ENCODE measurements around the gene PKM.
"Not testable (repeated sequence)": the region's sequence is repeated elsewhere in the genome, so short reads cannot be mapped to it uniquely, and the experiment has no call there.

The PKM gene

GRCh38 chr15:72231066-72231832 is at the start of gene PKM:
Gene PKM (minus strand): TSS chr15:72231190. CDS start chr15:72219097, 12,093 bp downstream.
- Mint-ChIP-seq H3K36me3 (ENCODE audit: low read depth) (peaks cover 45% of the 10 kb centered on the region), H3K27me3 (no peaks in the 10 kb centered on the region), H3K4me1 (ENCODE audit: low read depth) (peaks cover 42% of the 10 kb centered on the region), H3K9me3 (no peaks in the 10 kb centered on the region), H3K4me3 (peak within 1 kb of the TSS; percentile 94), H3K27ac (peak within 1 kb of the TSS; percentile 99)
- DNase-seq = peak; percentile 98

GRCh38 chr15:72280751-72281150 is 49.8 kb upstream of the PKM start:
- no peak for DNase-seq
- Mint-ChIP-seq H3K4me3 (no peak overlapping the region), H3K27ac (no peak overlapping the region), H3K4me1 (ENCODE audit: low read depth) (no peaks in the 10 kb centered on the region), H3K27me3 (no peaks in the 10 kb centered on the region), H3K36me3 (ENCODE audit: low read depth) (no peaks in the 10 kb centered on the region), H3K9me3 (no peaks in the 10 kb centered on the region)

- Mint-ChIP-seq H3K4me3 (no peak overlapping the region), H3K27ac (no peak overlapping the region), H3K27me3 (no peaks in the 10 kb centered on the region), H3K4me1 (ENCODE audit: low read depth) (peaks cover 5% of the 10 kb centered on the region), H3K36me3 (ENCODE audit: low read depth) (no peaks in the 10 kb centered on the region), H3K9me3 (no peaks in the 10 kb centered on the region)
- no peak for DNase-seq
Measured at GRCh38 chr15:72278737-72279136, 47.7 kb upstream of the PKM start.

- peaks cover 20% of the 10 kb centered on the region for H3K4me1 Mint-ChIP-seq (ENCODE audit: low read depth)
- H3K36me3 Mint-ChIP-seq (ENCODE audit: low read depth) = peaks cover 5% of the 10 kb centered on the region
- no peak overlapping the region for H3K27ac Mint-ChIP-seq
- DNase-seq = no peak
- H3K27me3 Mint-ChIP-seq = no peaks in the 10 kb centered on the region
- no peak overlapping the region for H3K4me3 Mint-ChIP-seq
- no peaks in the 10 kb centered on the region for H3K9me3 Mint-ChIP-seq
Measured at GRCh38 chr15:72276326-72276700, 45.3 kb upstream of the PKM start.

GRCh38 chr15:72275635-72276325 is 44.8 kb upstream of the PKM start:
- not testable (repeated sequence) for H3K27me3 Mint-ChIP-seq; H3K36me3 Mint-ChIP-seq (ENCODE audit: low read depth); H3K9me3 Mint-ChIP-seq; H3K27ac Mint-ChIP-seq; DNase-seq; H3K4me3 Mint-ChIP-seq
- peaks cover 25% of the 10 kb centered on the region for H3K4me1 Mint-ChIP-seq (ENCODE audit: low read depth)

GRCh38 chr15:72272997-72273352 is 42.0 kb upstream of the PKM start:
- Mint-ChIP-seq H3K4me1 (ENCODE audit: low read depth) (peaks cover 37% of the 10 kb centered on the region), H3K27me3 (no peaks in the 10 kb centered on the region), H3K27ac (peak overlapping the region; percentile 93), H3K9me3 (no peaks in the 10 kb centered on the region), H3K36me3 (ENCODE audit: low read depth) (peaks cover 32% of the 10 kb centered on the region), H3K4me3 (peak overlapping the region; percentile 84)
- no peak for DNase-seq

- peaks cover 38% of the 10 kb centered on the region for H3K4me1 Mint-ChIP-seq (ENCODE audit: low read depth)
- H3K27me3 Mint-ChIP-seq = no peaks in the 10 kb centered on the region
- H3K36me3 Mint-ChIP-seq (ENCODE audit: low read depth) = peaks cover 38% of the 10 kb centered on the region
- H3K27ac Mint-ChIP-seq = peak within 1 kb of the TSS; percentile 93
- no peaks in the 10 kb centered on the region for H3K9me3 Mint-ChIP-seq
- peak within 1 kb of the TSS; percentile 92 for H3K4me3 Mint-ChIP-seq
- peak; percentile 98 for DNase-seq
Measured at GRCh38 chr15:72272213-72272996, 41.4 kb upstream of the PKM start, which contains the start of gene PARP6. Gene PARP6 (minus strand): TSS chr15:72272554. CDS start chr15:72267477, 5,077 bp downstream.

- peaks cover 43% of the 10 kb centered on the region for H3K36me3 Mint-ChIP-seq (ENCODE audit: low read depth)
- H3K4me3 Mint-ChIP-seq = peak overlapping the region; percentile 92
- no peaks in the 10 kb centered on the region for H3K9me3 Mint-ChIP-seq
- H3K4me1 Mint-ChIP-seq (ENCODE audit: low read depth) = peaks cover 43% of the 10 kb centered on the region
- H3K27ac Mint-ChIP-seq = peak overlapping the region; percentile 93
- no peaks in the 10 kb centered on the region for H3K27me3 Mint-ChIP-seq
- no peak for DNase-seq
Measured at GRCh38 chr15:72271895-72272212, 40.9 kb upstream of the PKM start.

GRCh38 chr15:72271221-72271620 is 40.2 kb upstream of the PKM start:
- peak overlapping the region; percentile 92 for H3K4me3 Mint-ChIP-seq
- no peaks in the 10 kb centered on the region for H3K27me3 Mint-ChIP-seq
- DNase-seq = no peak
- no peaks in the 10 kb centered on the region for H3K9me3 Mint-ChIP-seq
- H3K36me3 Mint-ChIP-seq (ENCODE audit: low read depth) = peaks cover 49% of the 10 kb centered on the region
- H3K4me1 Mint-ChIP-seq (ENCODE audit: low read depth) = peaks cover 43% of the 10 kb centered on the region
- H3K27ac Mint-ChIP-seq = peak overlapping the region; percentile 93

- DNase-seq = no peak
- H3K9me3 Mint-ChIP-seq = no peaks in the 10 kb centered on the region
- peaks cover 64% of the 10 kb centered on the region for H3K36me3 Mint-ChIP-seq (ENCODE audit: low read depth)
- peak overlapping the region; percentile 15 for H3K27ac Mint-ChIP-seq
- no peaks in the 10 kb centered on the region for H3K27me3 Mint-ChIP-seq
- H3K4me3 Mint-ChIP-seq = no peak overlapping the region
- H3K4me1 Mint-ChIP-seq (ENCODE audit: low read depth) = peaks cover 56% of the 10 kb centered on the region
Measured at GRCh38 chr15:72269739-72270138, 38.7 kb upstream of the PKM start.

GRCh38 chr15:72265031-72265430 is 34.0 kb upstream of the PKM start:
- DNase-seq = no peak
- peaks cover 54% of the 10 kb centered on the region for H3K4me1 Mint-ChIP-seq (ENCODE audit: low read depth)
- peak overlapping the region; percentile 88 for H3K27ac Mint-ChIP-seq
- no peak overlapping the region for H3K4me3 Mint-ChIP-seq
- H3K27me3 Mint-ChIP-seq = no peaks in the 10 kb centered on the region
- H3K9me3 Mint-ChIP-seq = no peaks in the 10 kb centered on the region
- H3K36me3 Mint-ChIP-seq (ENCODE audit: low read depth) = peaks cover 95% of the 10 kb centered on the region

GRCh38 chr15:72252663-72253299 is 21.8 kb upstream of the PKM start:
- no peak overlapping the region for H3K27ac Mint-ChIP-seq
- no peak for DNase-seq
- no peaks in the 10 kb centered on the region for H3K27me3 Mint-ChIP-seq
- H3K4me3 Mint-ChIP-seq = no peak overlapping the region
- H3K9me3 Mint-ChIP-seq = no peaks in the 10 kb centered on the region
- H3K4me1 Mint-ChIP-seq (ENCODE audit: low read depth) = peaks cover 4% of the 10 kb centered on the region
- H3K36me3 Mint-ChIP-seq (ENCODE audit: low read depth) = peaks cover 97% of the 10 kb centered on the region

- H3K27ac Mint-ChIP-seq = peak overlapping the region; percentile 30
- peaks cover 84% of the 10 kb centered on the region for H3K36me3 Mint-ChIP-seq (ENCODE audit: low read depth)
- no peak for DNase-seq
- no peaks in the 10 kb centered on the region for H3K9me3 Mint-ChIP-seq
- H3K4me1 Mint-ChIP-seq (ENCODE audit: low read depth) = peaks cover 4% of the 10 kb centered on the region
- H3K27me3 Mint-ChIP-seq = no peaks in the 10 kb centered on the region
- H3K4me3 Mint-ChIP-seq = no peak overlapping the region
Measured at GRCh38 chr15:72249142-72249810, 18.3 kb upstream of the PKM start.

GRCh38 chr15:72248514-72248913 is 17.5 kb upstream of the PKM start:
- Mint-ChIP-seq H3K9me3 (no peaks in the 10 kb centered on the region), H3K36me3 (ENCODE audit: low read depth) (peaks cover 84% of the 10 kb centered on the region), H3K4me3 (no peak overlapping the region), H3K27ac (no peak overlapping the region), H3K27me3 (no peaks in the 10 kb centered on the region), H3K4me1 (ENCODE audit: low read depth) (peaks cover 5% of the 10 kb centered on the region)
- no peak for DNase-seq
